B cell (primary cell): ENCODE results near the gene EHMT2.

Experiments
- CTCF ChIP-seq: fragments of 200-600 bp; IDR thresholded peaks from one replicate; pipeline ENCODE4 v1.8.0; 2022; ENCODE audit warnings: antibody characterized with exemption, mild to moderate bottlenecking
- EZH2 ChIP-seq: IDR thresholded peaks from 2 replicates; pipeline ENCODE4 v1.6.1; 2012; ENCODE audit warnings: borderline replicate concordance, low read depth, mild to moderate bottlenecking, moderate library complexity, low read length; ENCODE audit not compliant: insufficient read depth, poor library complexity, severe bottlenecking

GRCh38 chr6:31836474-31837368 lies 60.8 kb downstream of the EHMT2 start:
- TF ChIP-seq CTCF (no peak), EZH2 (no peak)
